A673 (cell line): ENCODE results near the gene MFAP4. TPM values are rescaled to one million over a fixed set of nuclear protein-coding genes. Genes with fewer than 3 reads are reported as not detected.

Experiments
- BruUV-seq: library from RNA; stranded (reverse); fragments of 400-500 nt; replicated peaks from 2 replicates; lab custom pipeline; 2021; lab: Mats Ljungman, UMichigan
- CTCF ChIA-PET: fragments of 300-600 bp; sonication (Branson Sonifier 250); formaldehyde crosslinking; loops from one replicate; lab custom pipeline; 2022; ENCODE audit warnings: antibody characterized with exemption; lab: Charles Lee
- POLR2A ChIA-PET: fragments of 300-600 bp; sonication (Branson Sonifier 250); formaldehyde crosslinking; loops from one replicate; lab custom pipeline; 2022; ENCODE audit warnings: antibody characterized with exemption; ENCODE audit not compliant: low non-redundant PET; lab: Charles Lee
- DNase-seq: peaks from one replicate; pipeline ENCODE4 v3.0.0-alpha.2; 2015; ENCODE audit warnings: low spot score
- H3K27ac ChIP-seq: fragments of 200-600 bp; sonication (generic); 2 replicates; pipeline ENCODE4 v1.5.1; 2016; ENCODE audit warnings: mixed run types, low read depth, mild to moderate bottlenecking, mixed read lengths, antibody characterized with exemption, low read length; ENCODE audit not compliant: poor library complexity, severe bottlenecking
- H3K27me3 ChIP-seq: fragments of 200-600 bp; sonication (generic); replicated peaks from 2 replicates; pipeline ENCODE4 v1.6.1; 2017; ENCODE audit warnings: mixed run types, low read depth, mild to moderate bottlenecking, mixed read lengths, antibody characterized with exemption, low read length; ENCODE audit not compliant: insufficient read depth, poor library complexity
- H3K36me3 ChIP-seq: fragments of 200-600 bp; sonication (generic); 2 replicates; pipeline ENCODE4 v1.6.1; 2016; ENCODE audit warnings: mixed run types, mild to moderate bottlenecking, mixed read lengths, antibody characterized with exemption, low read length; ENCODE audit not compliant: insufficient read depth, poor library complexity, severe bottlenecking
- H3K4me1 ChIP-seq: fragments of 200-600 bp; sonication (generic); 2 replicates; pipeline ENCODE4 v1.6.1; 2017; ENCODE audit warnings: mixed run types, mild to moderate bottlenecking, mixed read lengths, antibody characterized with exemption, low read length; ENCODE audit not compliant: insufficient read depth, poor library complexity, severe bottlenecking
- H3K4me3 ChIP-seq: fragments of 200-600 bp; sonication (generic); 2 replicates; pipeline ENCODE4 v1.5.1; 2016; ENCODE audit warnings: low read depth, mixed run types, mild to moderate bottlenecking, mixed read lengths, low read length; ENCODE audit not compliant: poor library complexity, severe bottlenecking
- H3K9me3 ChIP-seq: fragments of 200-600 bp; sonication (generic); 2 replicates; pipeline ENCODE4 v1.6.1; 2016; ENCODE audit warnings: mixed run types, low read depth, mild to moderate bottlenecking, mixed read lengths, antibody characterized with exemption, low read length; ENCODE audit not compliant: poor library complexity, severe bottlenecking
- CTCF ChIP-seq: fragments of 300-800, 200-600 bp; sonication (generic); conservative IDR thresholded peaks from 2 replicates; pipeline ENCODE4 v1.5.1; 2017; ENCODE audit warnings: low read depth, mild to moderate bottlenecking, antibody characterized with exemption, low read length, moderate library complexity, mixed read lengths
- EZH2 ChIP-seq: fragments of 200-600 bp; sonication (generic); IDR thresholded peaks from 2 replicates; pipeline ENCODE4 v1.6.1; 2017; ENCODE audit warnings: borderline replicate concordance, low read depth, mild to moderate bottlenecking, mixed read lengths, antibody characterized with exemption, low read length; ENCODE audit not compliant: poor library complexity, severe bottlenecking
- intact Hi-C: fragments of 100-400 bp; cut with micrococcal nuclease; formaldehyde crosslinking; loops from one replicate; pipeline ENCODE4 v1.10.0; 2022; ENCODE audit not compliant: unreplicated experiment
- total RNA-seq: library from RNA; stranded (reverse); gene quantifications from 2 replicates; pipeline ENCODE4 v1.2.3, GENCODE V29; 2021

The MFAP4 gene
- total RNA-seq, 1 experiment from 2014 or later, result 60.9 TPM

GRCh38 chr17:19365833-19366636 is 21.0 kb downstream of the MFAP4 start:
- Histone ChIP-seq H3K27ac (no peak overlapping the region), H3K9me3 (no peaks in the 10 kb centered on the region), H3K4me3 (no peak overlapping the region), H3K4me1 (peaks cover 22% of the 10 kb centered on the region), H3K36me3 (no peaks in the 10 kb centered on the region), H3K27me3 (no peaks in the 10 kb centered on the region)
- intact Hi-C loops, result no loop called here
- no TSS peak for BruUV-seq
- ChIA-PET POLR2A (interaction anchor here (1.3 kb wide), 1 partner anchor 21 kb away, joined by 6 read pairs; no protein-coding TSS in a partner anchor), CTCF (no interaction called here)
- DNase-seq, result no peak
- no peak for TF ChIP-seq CTCF
- no peak for TF ChIP-seq EZH2

DNA sequence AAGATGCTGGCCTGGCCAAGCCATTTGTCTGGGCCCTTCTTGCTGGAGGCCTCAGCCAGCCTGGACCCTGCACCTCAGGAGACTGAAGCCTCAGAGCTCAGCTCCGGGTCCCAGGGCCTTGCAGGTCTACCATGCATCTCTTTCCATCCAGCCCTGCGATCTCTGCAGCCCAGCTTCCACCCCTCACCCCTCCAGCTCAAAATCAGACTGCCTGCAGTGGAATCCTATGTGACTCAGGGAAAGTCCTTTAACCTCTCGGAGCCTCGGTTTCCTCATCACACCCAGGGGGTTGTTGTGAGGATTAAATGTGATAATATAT is 21.5 kb downstream of the MFAP4 start:
- H3K36me3 ChIP-seq, result no peaks in the 10 kb centered on the region
- ChIA-PET CTCF (interaction anchor here (1.5 kb wide), 1 partner anchor 81 kb away, joined by 8 read pairs; no protein-coding TSS in a partner anchor), POLR2A (interaction anchor here (1.3 kb wide), 1 partner anchor 22 kb away, joined by 6 read pairs; no protein-coding TSS in a partner anchor)
- no peaks in the 10 kb centered on the region for H3K9me3 ChIP-seq
- BruUV-seq, result no TSS peak
- H3K27ac ChIP-seq, result peak overlapping the region; percentile 11
- no peak overlapping the region for H3K4me3 ChIP-seq
- H3K4me1 ChIP-seq, result peaks cover 22% of the 10 kb centered on the region
- H3K27me3 ChIP-seq, result no peaks in the 10 kb centered on the region
- intact Hi-C loops, result no loop called here
- no peak for TF ChIP-seq EZH2
- no peak for TF ChIP-seq CTCF
- no peak for DNase-seq

DNA sequence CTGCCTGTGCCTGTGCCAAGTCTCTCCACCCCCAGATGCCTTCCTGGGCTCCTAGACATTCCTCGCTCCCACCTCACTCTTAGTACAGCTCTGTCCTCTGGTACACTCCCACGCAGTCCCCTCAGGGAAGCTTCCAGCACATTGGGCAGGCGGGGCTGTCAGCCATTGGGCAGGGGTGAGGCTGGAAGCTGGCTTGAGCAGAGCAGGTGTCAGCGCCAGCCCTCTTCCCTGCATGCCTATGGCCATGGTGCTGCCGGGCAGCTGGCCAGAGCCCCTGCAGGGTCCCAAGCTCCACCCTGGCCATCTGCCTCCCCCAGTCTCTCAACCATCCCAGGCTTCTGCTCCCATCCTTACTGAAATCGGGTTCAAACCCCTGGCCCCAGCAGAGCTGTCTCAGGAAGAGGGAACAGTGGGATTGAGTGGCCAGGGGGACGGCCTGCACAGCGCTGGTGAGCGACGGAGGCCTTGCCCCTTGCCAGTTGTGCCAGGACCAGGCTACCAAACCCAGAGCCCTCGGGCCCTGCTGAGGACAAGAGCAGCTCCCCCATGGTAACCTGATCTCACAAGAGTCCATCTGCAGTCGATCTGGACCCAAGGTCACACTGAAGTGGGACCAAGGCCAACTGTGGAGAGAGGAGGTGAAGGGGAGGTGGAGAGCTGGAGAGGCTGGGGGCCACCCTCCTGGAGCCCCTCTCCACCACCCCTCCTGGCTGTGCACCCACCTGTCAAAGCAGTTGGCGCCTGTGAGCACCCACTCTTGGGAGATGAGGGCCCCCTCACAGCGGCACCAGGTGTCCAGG is 22.1 kb downstream of the MFAP4 start:
- peaks cover 22% of the 10 kb centered on the region for H3K4me1 ChIP-seq
- no TSS peak for BruUV-seq
- no peak for TF ChIP-seq EZH2
- TF ChIP-seq CTCF, result no peak
- ChIA-PET POLR2A (interaction anchor here (1.3 kb wide), 1 partner anchor 23 kb away, joined by 6 read pairs; no protein-coding TSS in a partner anchor), CTCF (interaction anchor here (1.5 kb wide), 1 partner anchor 82 kb away, joined by 8 read pairs; no protein-coding TSS in a partner anchor)
- no peaks in the 10 kb centered on the region for H3K36me3 ChIP-seq
- DNase-seq, result no peak
- H3K9me3 ChIP-seq, result no peaks in the 10 kb centered on the region
- H3K4me3 ChIP-seq, result no peak overlapping the region
- intact Hi-C loops, result loop anchor here (5.0 kb wide), 1 partner anchor 282 kb away; the partner anchor contains the start of gene ALDH3A2
- H3K27ac ChIP-seq, result peak overlapping the region; percentile 11
- H3K27me3 ChIP-seq, result no peaks in the 10 kb centered on the region
